ENCODE data around the gene ADCY9. TPM values are rescaled to one million over a fixed set of nuclear protein-coding genes. Genes with fewer than 3 reads are reported as not detected.
"Not testable (repeated sequence)": the region's sequence is repeated elsewhere in the genome, so short reads cannot be mapped to it uniquely, and the experiment has no call there.

The ADCY9 gene
- polyA plus RNA-seq, 1 donor (not counting 4 experiments of a cell fraction or from before 2014, with no cell fraction given): 3.0 TPM

GRCh38 chr16:4075534-4075933, 40.7 kb downstream of the ADCY9 start:
- Histone ChIP-seq H3K4me3 (ENCODE audit: control insufficient read depth in 2 of 3, extremely low read depth in 1 of 3, insufficient read depth in 2 of 3, low read depth in 1 of 3, low read length in 3 of 3) (no peak overlapping the region), H2AFZ (ENCODE audit: control insufficient read depth, low read length) (no peak overlapping the region), H3K9me3 (ENCODE audit: control insufficient read depth, low read depth, low read length) (no peaks in the 10 kb centered on the region), H3K27ac (ENCODE audit: control insufficient read depth, insufficient read depth, low read length) (no peak overlapping the region), H3K9me1 (ENCODE audit: control insufficient read depth, extremely low read depth, insufficient read depth, low read length) (no peaks in the 10 kb centered on the region), H3K9ac (ENCODE audit: control insufficient read depth, extremely low read depth, insufficient read depth, low read length) (no peak overlapping the region), H3K4me2 (ENCODE audit: control insufficient read depth, extremely low read depth, insufficient read depth, low read depth, low read length) (no peak overlapping the region), H3K36me3 (ENCODE audit: control insufficient read depth in 2 of 2, extremely low read depth in 1 of 2, insufficient read depth in 2 of 2, low read length in 2 of 2) (no peaks in the 10 kb centered on the region), H4K20me1 (ENCODE audit: control insufficient read depth, extremely low read depth, insufficient read depth, low read length) (no peaks in the 10 kb centered on the region), H3K79me2 (ENCODE audit: control insufficient read depth, insufficient read depth, low read length) (no peaks in the 10 kb centered on the region), H3K4me1 (ENCODE audit: control insufficient read depth, extremely low read depth, insufficient read depth, low read length) (no peaks in the 10 kb centered on the region), H3K27me3 (ENCODE audit: control insufficient read depth, extremely low read depth, insufficient read depth, low read length) (no peaks in the 10 kb centered on the region)
- dilution Hi-C loops (cut with MboI; ENCODE audit: extremely low pct_ligation_motif_present, low sequenced_read_pairs): no loop called here
- no peak for TF ChIP-seq EZH2 (IDR thresholded peaks at IDR 0.05; ENCODE audit: low read length)
- TF ChIP-seq CTCF (optimal IDR thresholded peaks at IDR 0.05 in 1 of 3, IDR thresholded peaks at IDR 0.05 in 1 of 3, conservative IDR thresholded peaks at IDR 0.05 in 1 of 3; ENCODE audit: extremely low read depth in 1 of 3, insufficient read depth in 2 of 3, low read length in 3 of 3): no peak
- DNase-seq (ENCODE audit: low read depth, low spot score): no peak
- no peak for FAIRE-seq

GRCh38 chr16:4073150-4073549, 43.1 kb downstream of the ADCY9 start:
- H3K9ac ChIP-seq (ENCODE audit: control insufficient read depth, extremely low read depth, insufficient read depth, low read length); dilution Hi-C loops (cut with MboI; ENCODE audit: extremely low pct_ligation_motif_present, low sequenced_read_pairs); H3K4me3 ChIP-seq (ENCODE audit: control insufficient read depth in 2 of 3, extremely low read depth in 1 of 3, insufficient read depth in 2 of 3, low read depth in 1 of 3, low read length in 3 of 3); FAIRE-seq; H3K79me2 ChIP-seq (ENCODE audit: control insufficient read depth, insufficient read depth, low read length); H3K36me3 ChIP-seq (ENCODE audit: control insufficient read depth in 2 of 2, extremely low read depth in 1 of 2, insufficient read depth in 2 of 2, low read length in 2 of 2); H3K9me3 ChIP-seq (ENCODE audit: control insufficient read depth, low read depth, low read length); H3K4me2 ChIP-seq (ENCODE audit: control insufficient read depth, extremely low read depth, insufficient read depth, low read depth, low read length); H3K4me1 ChIP-seq (ENCODE audit: control insufficient read depth, extremely low read depth, insufficient read depth, low read length); H4K20me1 ChIP-seq (ENCODE audit: control insufficient read depth, extremely low read depth, insufficient read depth, low read length); H3K27me3 ChIP-seq (ENCODE audit: control insufficient read depth, extremely low read depth, insufficient read depth, low read length); H3K9me1 ChIP-seq (ENCODE audit: control insufficient read depth, extremely low read depth, insufficient read depth, low read length); H3K27ac ChIP-seq (ENCODE audit: control insufficient read depth, insufficient read depth, low read length); H2AFZ ChIP-seq (ENCODE audit: control insufficient read depth, low read length): not testable (repeated sequence)
- peak; percentile 11 for DNase-seq (ENCODE audit: low read depth, low spot score)
